Measurements from ENCODE around the gene PCDHGB6. TPM values are rescaled to one million over a fixed set of nuclear protein-coding genes. Genes with fewer than 3 reads are reported as not detected.

The PCDHGB6 gene
- total and polyA plus RNA-seq, 9 of the 15 experiments (the other 6 are each of a cell fraction or from before 2014, with no cell fraction given) = 0.01 to 0.11 (median 0.07) TPM; not detected in 1

GRCh38 chr5:141374627-141375026, 33.2 kb upstream of the PCDHGB6 start:
- Histone ChIP-seq H3K4me2 (ENCODE audit: insufficient read depth, low read length) (no peak overlapping the region), H3K4me3 (no peak overlapping the region), H3K4me1 (replicated peaks in 1 of 2; ENCODE audit: control insufficient read depth in 2 of 2, insufficient read depth in 2 of 2, low read length in 2 of 2) (peaks cover 0 to 7% of the 10 kb centered on the region in 2 experiments; a peak in 1 of 5 replicates), H4K20me1 (replicated peaks; ENCODE audit: control insufficient read depth, insufficient read depth, low read length) (no peaks in the 10 kb centered on the region), H2AFZ (ENCODE audit: low read depth, low read length) (no peak overlapping the region), H3K79me2 (ENCODE audit: control insufficient read depth, insufficient read depth, low read length) (no peaks in the 10 kb centered on the region), H3K36me3 (ENCODE audit: control insufficient read depth, insufficient read depth, low read length) (no peaks in the 10 kb centered on the region), H3K9me3 (replicated peaks; ENCODE audit: control insufficient read depth, insufficient read depth, low read depth, low read length) (no peaks in the 10 kb centered on the region), H3K9me1 (ENCODE audit: control insufficient read depth, insufficient read depth, low read length) (no peaks in the 10 kb centered on the region), H3K27me3 (ENCODE audit: control insufficient read depth in 2 of 2, insufficient read depth in 2 of 2, low read length in 2 of 2) (peaks cover 4 to 38% of the 10 kb centered on the region in 2 experiments; a peak in 4 of 5 replicates), H3K9ac (ENCODE audit: insufficient read depth in 1 of 2, low read depth in 2 of 2, low read length in 2 of 2) (no peak overlapping the region), H3K27ac (ENCODE audit: extremely low read depth, low read depth, low read length) (no peak overlapping the region)
- ATAC-seq (no peak), DNase-seq (ENCODE audit: extremely low read depth in 1 of 4, low spot score in 3 of 4) (no peak), FAIRE-seq (no peak)
- intact Hi-C loops (cut with micrococcal nuclease) = loop anchor here (5.0 kb wide), 1 partner anchor 47 kb away; no protein-coding TSS in a partner anchor
- 6% methylated on average over 14 of the region's 14 CpGs for WGBS (ENCODE audit: insufficient coverage, low coverage, missing lambda C conversion rate)
- POLR2A ChIA-PET = interaction anchor here (0.6 kb wide), 1 partner anchor 206 kb away, joined by 5 read pairs; no protein-coding TSS in a partner anchor
- TF ChIP-seq MAFK (IDR thresholded peaks at IDR 0.05; ENCODE audit: low read length) (no peak), CBFB (CRISPR knock-in tag; IDR thresholded peaks at IDR 0.05) (no peak), MECOM (CRISPR knock-in tag; IDR thresholded peaks at IDR 0.05) (no peak), ZNF561 (CRISPR knock-in tag; conservative IDR thresholded peaks at IDR 0.05) (no peak), TAF1 (IDR thresholded peaks at IDR 0.05; ENCODE audit: control insufficient read depth, extremely low read depth, insufficient read depth, low read length, severe bottlenecking) (no peak), ZBTB34 (CRISPR knock-in tag; IDR thresholded peaks at IDR 0.05) (no peak), CBX3 (IDR thresholded peaks at IDR 0.05; ENCODE audit: borderline replicate concordance in 1 of 2, low read length in 2 of 2) (no peak)
- BruUV-seq (replicated peaks) = no TSS peak
- in situ Hi-C loops (cut with MboI) = no loop called here
- CTCF ChIA-PET (ENCODE audit: low intra/inter-chr PET ratio) = interaction anchor here (1.3 kb wide), 1 partner anchor 140 kb away, joined by 3 read pairs; no protein-coding TSS in a partner anchor

Data from K562 (cell line).